ENCODE results near the gene NDUFB1.

The NDUFB1 gene

DNA sequence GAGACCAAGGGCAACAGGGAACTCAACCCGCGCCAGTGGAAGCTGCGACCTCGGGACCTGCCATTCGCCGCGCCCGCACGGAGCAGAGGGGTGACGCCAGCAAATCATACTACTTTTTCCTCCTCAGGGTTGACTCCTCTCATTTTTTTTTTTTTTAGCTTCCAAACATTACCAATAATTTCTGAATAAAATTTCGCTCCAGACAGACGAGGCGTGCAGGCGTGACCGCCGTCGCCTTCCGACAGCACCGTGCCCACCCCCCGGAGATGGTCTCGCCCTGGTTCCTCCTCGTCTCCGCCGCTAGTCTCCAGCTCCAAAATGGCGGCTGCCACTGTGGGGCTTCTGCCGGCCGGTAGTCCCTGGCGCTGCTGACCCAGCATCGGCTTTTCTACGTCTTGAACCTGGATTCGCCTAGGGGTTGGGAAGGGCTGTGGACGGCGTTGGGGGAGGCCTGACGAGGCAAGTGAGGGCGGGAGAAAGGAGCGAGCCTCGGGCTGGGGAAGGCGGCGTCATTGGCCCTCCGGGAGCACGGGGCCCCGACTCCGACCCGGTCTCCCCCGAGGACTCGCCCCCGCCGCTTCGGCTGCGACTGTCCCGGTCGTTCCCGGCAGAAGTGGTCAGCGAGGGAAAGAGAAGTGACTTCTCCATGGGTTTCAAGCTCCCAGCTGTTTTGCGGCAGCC, at the start of gene NDUFB1, which contains the start of gene CPSF2:
Gene NDUFB1, minus strand, starts transcription at position 37 of the 681 bp plus-strand sequence. CDS start 4,069 bp downstream, outside the sequence.
Gene CPSF2, plus strand, starts transcription at position 300 of the 681 bp plus-strand sequence. CDS start 9,016 bp downstream, outside the sequence.
- TF ChIP-seq, protein P1, sequence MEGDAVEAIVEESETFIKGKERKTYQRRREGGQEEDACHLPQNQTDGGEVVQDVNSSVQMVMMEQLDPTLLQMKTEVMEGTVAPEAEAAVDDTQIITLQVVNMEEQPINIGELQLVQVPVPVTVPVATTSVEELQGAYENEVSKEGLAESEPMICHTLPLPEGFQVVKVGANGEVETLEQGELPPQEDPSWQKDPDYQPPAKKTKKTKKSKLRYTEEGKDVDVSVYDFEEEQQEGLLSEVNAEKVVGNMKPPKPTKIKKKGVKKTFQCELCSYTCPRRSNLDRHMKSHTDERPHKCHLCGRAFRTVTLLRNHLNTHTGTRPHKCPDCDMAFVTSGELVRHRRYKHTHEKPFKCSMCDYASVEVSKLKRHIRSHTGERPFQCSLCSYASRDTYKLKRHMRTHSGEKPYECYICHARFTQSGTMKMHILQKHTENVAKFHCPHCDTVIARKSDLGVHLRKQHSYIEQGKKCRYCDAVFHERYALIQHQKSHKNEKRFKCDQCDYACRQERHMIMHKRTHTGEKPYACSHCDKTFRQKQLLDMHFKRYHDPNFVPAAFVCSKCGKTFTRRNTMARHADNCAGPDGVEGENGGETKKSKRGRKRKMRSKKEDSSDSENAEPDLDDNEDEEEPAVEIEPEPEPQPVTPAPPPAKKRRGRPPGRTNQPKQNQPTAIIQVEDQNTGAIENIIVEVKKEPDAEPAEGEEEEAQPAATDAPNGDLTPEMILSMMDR (IDR thresholded peaks at IDR 0.05), result no peak
- TF ChIP-seq ZFX (IDR thresholded peaks at IDR 0.05; ENCODE audit: borderline replicate concordance), result no peak
- peak within 1 kb of the TSS; percentile 87 for H3K27ac ChIP-seq

DNA sequence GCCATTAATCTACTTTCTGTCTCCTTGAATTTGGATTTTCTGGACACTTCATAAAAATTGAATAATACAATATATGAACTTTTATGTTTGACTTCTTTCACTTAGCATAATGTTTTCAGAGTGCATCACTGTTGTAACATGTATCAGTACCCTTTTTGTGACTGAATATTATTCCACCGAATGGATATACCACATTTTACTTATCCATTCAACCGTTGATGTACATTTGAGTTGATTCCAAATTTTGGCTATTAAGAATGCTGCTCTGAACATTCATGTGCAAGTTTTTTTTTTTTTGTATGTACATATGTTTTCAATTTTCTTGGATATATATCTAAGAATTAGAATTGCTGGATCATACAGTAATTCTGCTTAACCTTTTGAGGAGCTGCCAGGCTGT, 43.5 kb upstream of the NDUFB1 start:
- H3K27ac ChIP-seq, result no peak overlapping the region
- no peak for TF ChIP-seq ZFX (IDR thresholded peaks at IDR 0.05; ENCODE audit: borderline replicate concordance)
- TF ChIP-seq, protein P1 (IDR thresholded peaks at IDR 0.05), result no peak

DNA sequence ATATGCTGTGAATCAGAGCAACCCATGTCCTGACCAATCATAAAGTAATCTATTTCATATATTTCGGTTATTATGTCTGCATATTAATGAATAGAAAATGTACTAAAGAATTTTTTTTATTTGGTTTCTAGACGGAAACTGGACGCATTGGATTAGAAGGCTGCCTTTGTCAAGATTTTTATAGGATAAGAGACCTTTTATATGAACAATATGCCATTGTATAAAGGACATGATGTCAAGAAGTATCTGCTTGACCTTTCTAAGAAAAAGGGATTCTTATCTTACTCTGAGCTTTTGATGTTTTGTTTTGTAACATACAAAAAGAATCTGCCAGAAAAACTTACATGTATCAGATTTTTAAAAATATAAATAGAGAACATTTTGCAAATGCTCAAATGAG, 40.0 kb upstream of the NDUFB1 start:
- no peak overlapping the region for H3K27ac ChIP-seq
- no peak for TF ChIP-seq ZFX (IDR thresholded peaks at IDR 0.05; ENCODE audit: borderline replicate concordance)
- TF ChIP-seq, protein P1 (IDR thresholded peaks at IDR 0.05), result no peak

DNA sequence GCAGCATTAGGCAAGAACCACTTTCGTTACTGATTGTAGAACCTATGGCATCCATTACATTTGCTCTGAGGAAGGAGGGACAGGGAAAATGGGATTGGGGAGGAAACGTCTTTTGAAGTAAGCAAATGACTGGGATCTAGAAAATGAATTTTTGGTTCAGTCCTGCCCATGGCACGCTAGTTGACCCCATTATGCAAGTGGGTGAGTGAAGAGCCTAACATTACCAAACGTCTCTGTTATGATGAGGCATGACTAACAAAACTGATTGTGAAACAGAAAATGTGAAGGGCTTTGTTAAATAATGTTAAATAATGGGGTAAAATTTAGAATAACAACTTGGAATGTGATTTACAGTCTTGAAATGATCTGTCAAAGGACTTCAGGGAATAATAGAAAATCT, 39.1 kb upstream of the NDUFB1 start:
- no peak overlapping the region for H3K27ac ChIP-seq
- no peak for TF ChIP-seq ZFX (IDR thresholded peaks at IDR 0.05; ENCODE audit: borderline replicate concordance)
- TF ChIP-seq, protein P1 (IDR thresholded peaks at IDR 0.05), result no peak

DNA sequence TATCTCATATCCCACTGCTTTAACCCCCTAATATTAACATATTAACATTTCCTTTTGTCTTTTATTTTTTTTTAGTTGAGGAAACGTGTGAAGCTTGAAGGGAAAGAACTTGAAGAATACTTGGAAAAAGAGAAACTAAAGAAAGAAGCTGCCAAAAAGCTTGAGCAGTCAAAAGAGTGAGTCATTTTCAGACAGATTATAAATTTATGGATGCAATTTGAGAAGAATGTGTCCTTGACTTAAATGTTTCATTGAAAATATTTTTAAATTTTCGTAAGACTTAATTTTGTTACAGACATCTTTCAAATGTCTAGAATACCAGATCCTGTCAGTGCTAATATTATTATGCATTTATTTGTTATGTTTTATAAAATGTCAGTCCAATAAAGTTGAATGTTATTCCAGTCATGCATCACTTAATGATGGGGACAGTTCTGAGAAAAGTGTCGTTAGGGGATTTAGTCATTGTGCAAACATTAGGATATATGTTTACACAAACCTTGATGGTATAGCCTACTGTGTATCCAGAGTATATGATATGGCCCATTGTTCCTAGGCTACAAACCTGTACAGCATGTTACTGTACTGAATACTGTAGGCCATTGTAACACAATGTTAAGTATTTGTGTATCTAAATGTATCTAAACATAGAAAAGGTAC, 32.9 kb upstream of the NDUFB1 start:
- TF ChIP-seq ZFX (IDR thresholded peaks at IDR 0.05; ENCODE audit: borderline replicate concordance), result no peak
- TF ChIP-seq, protein P1 (IDR thresholded peaks at IDR 0.05), result no peak
- no peak overlapping the region for H3K27ac ChIP-seq

DNA sequence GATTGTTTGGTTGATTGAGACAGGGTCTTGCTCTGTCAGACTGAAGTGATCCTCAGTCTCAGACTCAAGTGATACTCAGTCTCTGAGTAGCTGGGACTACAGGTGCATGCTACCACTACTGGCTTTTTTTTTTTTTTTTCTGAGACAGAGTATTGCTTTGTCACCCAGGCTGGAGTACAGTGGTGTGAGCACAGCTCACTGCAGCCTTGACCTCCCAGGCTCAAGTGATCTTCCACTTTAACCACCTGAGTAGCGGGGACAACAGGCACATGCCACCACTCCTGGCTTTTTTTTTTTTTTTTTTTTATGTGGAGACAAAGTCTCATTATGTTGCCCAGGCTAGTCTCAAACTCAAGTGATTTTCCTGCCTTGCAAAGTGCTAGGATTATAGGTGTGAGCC, 32.1 kb upstream of the NDUFB1 start:
- TF ChIP-seq ZFX (IDR thresholded peaks at IDR 0.05; ENCODE audit: borderline replicate concordance), result no peak
- TF ChIP-seq, protein P1 (IDR thresholded peaks at IDR 0.05), result no peak
- no peak overlapping the region for H3K27ac ChIP-seq

DNA sequence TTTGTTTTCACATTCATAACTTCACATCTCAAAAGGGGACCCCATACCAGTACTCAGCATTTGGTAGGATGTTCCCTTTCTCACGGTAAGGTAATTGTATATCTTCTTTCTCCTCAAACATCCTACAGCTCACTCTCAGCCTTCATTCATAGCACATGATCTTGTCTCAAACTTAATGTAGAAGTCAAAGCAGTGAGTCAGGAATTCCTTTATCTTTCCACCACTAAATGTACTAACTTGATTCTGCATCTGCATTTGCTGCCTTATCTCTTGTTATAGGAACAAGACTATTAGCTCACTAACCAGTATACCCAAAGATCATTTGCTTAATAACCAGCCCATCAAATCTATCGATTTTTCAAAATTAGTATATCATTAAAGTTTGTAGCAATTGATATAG, 23.2 kb upstream of the NDUFB1 start:
- TF ChIP-seq ZFX (IDR thresholded peaks at IDR 0.05; ENCODE audit: borderline replicate concordance), result no peak
- TF ChIP-seq, protein P1 (IDR thresholded peaks at IDR 0.05), result no peak
- H3K27ac ChIP-seq, result no peak overlapping the region

Measured in 22Rv1 (cell line).